Inferior parietal cortex (tissue), 1 donor: ENCODE data around the gene TNFRSF18.
A peak's percentile ranks its signal among the peaks of the same experiment; 100 is the strongest.

ENCODE experiments used
- DNase-seq: peaks from one replicate; pipeline ENCODE4 v3.0.0-alpha.2; 2016; ENCODE audit errors: extremely low spot score

The TNFRSF18 gene

GRCh38 chr1:1213345-1214265 is 7.2 kb upstream of the TNFRSF18 start, which contains the start of gene TNFRSF4:
TSS of gene TNFRSF4 (minus strand) at chr1:1214153. CDS start at chr1:1214127, 26 bp downstream.
- DNase-seq, result no peak

GRCh38 chr1:1212780-1213344 is 6.5 kb upstream of the TNFRSF18 start:
- DNase-seq, result no peak

GRCh38 chr1:1211541-1212441 is 5.4 kb upstream of the TNFRSF18 start:
- no peak for DNase-seq

GRCh38 chr1:1210726-1211540 is 4.5 kb upstream of the TNFRSF18 start:
- no peak for DNase-seq

- DNase-seq, result no peak
Observed at GRCh38 chr1:1208713-1209433, 2.5 kb upstream of the TNFRSF18 start.

GRCh38 chr1:1207571-1207892 is 1.1 kb upstream of the TNFRSF18 start:
- no peak for DNase-seq

GRCh38 chr1:1206966-1207531 is 657 bp upstream of the TNFRSF18 start:
- DNase-seq, result no peak

GRCh38 chr1:1205769-1206375 is 520 bp downstream of the TNFRSF18 start:
- DNase-seq, result no peak

GRCh38 chr1:1204998-1205768 is 1.2 kb downstream of the TNFRSF18 start:
- no peak for DNase-seq

- DNase-seq, result no peak
Observed at GRCh38 chr1:1204425-1204920, 1.9 kb downstream of the TNFRSF18 start.

- no peak for DNase-seq
Observed at GRCh38 chr1:1203561-1204424, 2.6 kb downstream of the TNFRSF18 start.

GRCh38 chr1:1202831-1203560 is 3.4 kb downstream of the TNFRSF18 start:
- no peak for DNase-seq

GRCh38 chr1:1200876-1201810 is 5.2 kb downstream of the TNFRSF18 start:
- peak; percentile 5 for DNase-seq

- DNase-seq, result no peak
Observed at GRCh38 chr1:1199961-1200875, 6.2 kb downstream of the TNFRSF18 start.
